A549 (cell line): ENCODE data around the gene COPS7A.

Experiments
- CHD2 ChIP-seq: fragments of 150-350 bp; IDR thresholded peaks from 2 replicates; pipeline ENCODE4 v1.6.1; 2014; ENCODE audit warnings: low read length; ENCODE audit not compliant: partially characterized antibody
- CTCF ChIP-seq: fragments of >200 bp; sonication (Bioruptor Twin); formaldehyde crosslinking; IDR thresholded peaks from 3 replicates; pipeline ENCODE4 v1.5.1; 2016
- EHMT2 ChIP-seq: fragments of 200-600 bp; sonication (generic); IDR thresholded peaks from 2 replicates; pipeline ENCODE4 v1.6.1; 2016; ENCODE audit warnings: antibody characterized with exemption, low read depth, mild to moderate bottlenecking, moderate library complexity
- ESRRA ChIP-seq: fragments of 150-350 bp; IDR thresholded peaks from 2 replicates; pipeline ENCODE4 v1.6.1; 2014; ENCODE audit warnings: mild to moderate bottlenecking, low read length, borderline replicate concordance
- JUNB ChIP-seq: fragments of >200 bp; sonication (Bioruptor Twin); formaldehyde crosslinking; IDR thresholded peaks from 2 replicates; pipeline ENCODE4 v1.6.1; 2016
- MAX ChIP-seq: IDR thresholded peaks from 2 replicates; pipeline ENCODE4 v1.6.1; 2012
- REST ChIP-seq: fragments of 200-600 bp; sonication (generic); IDR thresholded peaks from 2 replicates; pipeline ENCODE4 v1.6.1; 2016; ENCODE audit warnings: antibody characterized with exemption, mild to moderate bottlenecking, moderate library complexity

- TF ChIP-seq MAX, result peak; percentile 54; the same call in 1 of the 2 replicates
- TF ChIP-seq REST, result no peak
- no peak for TF ChIP-seq CHD2
- no peak for TF ChIP-seq CTCF
- no peak for TF ChIP-seq EHMT2
- TF ChIP-seq ESRRA, result no peak
- TF ChIP-seq JUNB, result no peak
These were observed 43.8 kb downstream of the COPS7A start for GRCh38 chr12:6767353-6768319.
